Testis (tissue), 3 donors: ENCODE measurements around the gene MED26. TPM values are rescaled to one million over a fixed set of nuclear protein-coding genes. Genes with fewer than 3 reads are reported as not detected.

ENCODE experiments used
- DNase-seq: peaks from one replicate; pipeline ENCODE4 v3.0.0-alpha.2; 2019
- H3K27ac ChIP-seq, 2 donors: fragments of 200-600 bp; sonication (generic); one replicate each; pipeline ENCODE4 v1.5.1; 2019
- H3K27me3 ChIP-seq: fragments of 200-600 bp; sonication (generic); one replicate; pipeline ENCODE4 v1.5.1; 2019
- H3K36me3 ChIP-seq: fragments of 200-600 bp; sonication (generic); one replicate; pipeline ENCODE4 v1.5.1; 2017; ENCODE audit warnings: low read depth; ENCODE audit errors: missing control alignments
- H3K4me1 ChIP-seq: fragments of 200-600 bp; sonication (generic); one replicate; pipeline ENCODE4 v1.5.1; 2019
- H3K4me3 ChIP-seq, 2 donors: fragments of 200-600 bp; sonication (generic); one replicate each; pipeline ENCODE4 v1.5.1; 2017 to 2019
- H3K9me3 ChIP-seq: fragments of 200-600 bp; sonication (generic); one replicate; pipeline ENCODE4 v1.5.1; 2017
- POLR2A ChIP-seq: fragments of 450-650 bp; IDR thresholded peaks from one replicate; pipeline ENCODE4 v1.6.1; 2017; ENCODE audit warnings: antibody characterized with exemption, mild to moderate bottlenecking, moderate library complexity
- WGBS, 2 donors: methylation state at CpG; one replicate each; pipeline ENCODE4 v1.1.5; 2018; 5-methylcytosine and 5-hydroxymethylcytosine counted together
- intact Hi-C: fragments of 100-400 bp; cut with DNase I; formaldehyde crosslinking; loops from one replicate; pipeline ENCODE4 v1.15.1; 2023; ENCODE audit warnings: low total_unique reads
- polyA plus RNA-seq: library from polyadenylated mRNA; stranded (reverse); fragments of 350-450 nt; fragmentation: Illumina TruSeq; extraction: RNeasy Lipid Tissue Mini Kit (QIAGEN cat#74804); gene quantifications from one replicate; pipeline ENCODE4 v1.2.3, GENCODE V29; 2014; ENCODE audit warnings: low read depth, low replicate concordance; ENCODE audit not compliant: insufficient read depth
- total RNA-seq, 2 donors: library from RNA; depleted of rRNA; stranded (reverse); fragments of >200 nt; gene quantifications; one replicate each; pipeline ENCODE4 v1.2.3, GENCODE V29; 2016
- TF ChIP-seq, protein P1 (sequence below), 3 experiments: fragments of 450-650 bp in 2 of 3; fragments of 200-600 bp in 1 of 3; sonication (generic) in 1 of 3; IDR thresholded peaks; one replicate each; pipeline ENCODE4 v1.5.1; 2016 to 2019; ENCODE audit warnings: antibody characterized with exemption in 3 of 3, mild to moderate bottlenecking in 2 of 3, moderate library complexity in 1 of 3

The MED26 gene
- total and polyA plus RNA-seq, 3 donors from 2014 or later, result 66.1 to 80.8 (median 66.5) TPM

GRCh38 chr19:16599655-16600346, 28.2 kb downstream of the MED26 start:
- intact Hi-C loops, result no loop called here
- Histone ChIP-seq H3K4me1 (peaks cover 66% of the 10 kb centered on the region), H3K9me3 (no peaks in the 10 kb centered on the region), H3K4me3 (no peak overlapping the region), H3K27ac (no peak overlapping the region), H3K27me3 (no peaks in the 10 kb centered on the region), H3K36me3 (no peaks in the 10 kb centered on the region)
- WGBS, 2 donors, result 76 to 90% methylated on average over 2 to 6 of the region's 6 CpGs
- no peak for TF ChIP-seq POLR2A
- TF ChIP-seq, protein P1, sequence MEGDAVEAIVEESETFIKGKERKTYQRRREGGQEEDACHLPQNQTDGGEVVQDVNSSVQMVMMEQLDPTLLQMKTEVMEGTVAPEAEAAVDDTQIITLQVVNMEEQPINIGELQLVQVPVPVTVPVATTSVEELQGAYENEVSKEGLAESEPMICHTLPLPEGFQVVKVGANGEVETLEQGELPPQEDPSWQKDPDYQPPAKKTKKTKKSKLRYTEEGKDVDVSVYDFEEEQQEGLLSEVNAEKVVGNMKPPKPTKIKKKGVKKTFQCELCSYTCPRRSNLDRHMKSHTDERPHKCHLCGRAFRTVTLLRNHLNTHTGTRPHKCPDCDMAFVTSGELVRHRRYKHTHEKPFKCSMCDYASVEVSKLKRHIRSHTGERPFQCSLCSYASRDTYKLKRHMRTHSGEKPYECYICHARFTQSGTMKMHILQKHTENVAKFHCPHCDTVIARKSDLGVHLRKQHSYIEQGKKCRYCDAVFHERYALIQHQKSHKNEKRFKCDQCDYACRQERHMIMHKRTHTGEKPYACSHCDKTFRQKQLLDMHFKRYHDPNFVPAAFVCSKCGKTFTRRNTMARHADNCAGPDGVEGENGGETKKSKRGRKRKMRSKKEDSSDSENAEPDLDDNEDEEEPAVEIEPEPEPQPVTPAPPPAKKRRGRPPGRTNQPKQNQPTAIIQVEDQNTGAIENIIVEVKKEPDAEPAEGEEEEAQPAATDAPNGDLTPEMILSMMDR (IDR thresholded peaks at IDR 0.05), result no peak
- no peak for DNase-seq

DNA sequence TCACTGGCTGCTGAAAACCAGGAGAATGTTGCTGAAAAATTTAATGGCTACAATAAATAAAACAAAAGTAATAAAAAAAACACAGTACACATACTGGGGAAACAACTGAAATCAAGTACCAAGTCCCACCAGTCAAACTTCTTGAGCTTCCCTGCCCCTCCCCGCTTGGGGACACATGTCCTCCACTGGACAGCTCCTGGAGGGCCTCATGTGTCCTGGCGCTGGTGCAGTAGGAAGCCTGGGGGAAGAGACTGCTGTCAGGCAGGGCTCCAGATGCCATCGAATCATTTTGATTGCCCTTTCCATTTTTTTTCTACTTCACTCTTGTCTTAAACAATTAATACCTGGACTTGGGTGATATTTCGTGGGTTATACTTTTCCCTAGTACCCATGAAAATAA, 29.2 kb downstream of the MED26 start:
- Histone ChIP-seq H3K9me3 (no peaks in the 10 kb centered on the region), H3K27me3 (no peaks in the 10 kb centered on the region), H3K4me1 (peaks cover 68% of the 10 kb centered on the region), H3K27ac (peak overlapping the region in 1 of 2 donors; percentile 36), H3K4me3 (no peak overlapping the region), H3K36me3 (no peaks in the 10 kb centered on the region)
- no peak for DNase-seq
- TF ChIP-seq POLR2A, result no peak
- TF ChIP-seq, protein P1 (IDR thresholded peaks at IDR 0.05), result no peak
- WGBS, 2 donors, result 57 to 68% methylated on average over 4 of the region's 4 CpGs
- intact Hi-C loops, result no loop called here

DNA sequence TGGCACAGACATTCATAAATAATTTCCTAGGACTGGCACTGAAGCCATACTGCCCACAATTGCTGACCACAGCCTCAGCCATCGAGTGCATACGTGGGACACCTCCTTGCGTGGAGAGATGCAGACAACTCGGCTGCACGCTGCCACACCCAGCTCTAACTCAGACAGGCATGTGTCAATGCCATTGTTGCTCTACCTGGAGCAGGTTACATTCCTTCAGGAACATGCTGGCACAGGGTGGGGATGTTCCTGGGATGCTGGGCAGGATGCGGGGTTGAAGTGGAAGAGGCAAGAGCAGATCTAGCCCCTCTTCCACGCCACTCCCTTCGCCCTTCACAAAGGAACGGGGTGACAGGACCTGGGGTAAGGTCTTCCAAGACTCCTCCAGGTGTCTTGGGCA, 31.6 kb downstream of the MED26 start:
- Histone ChIP-seq H3K4me3 (no peak overlapping the region), H3K36me3 (no peaks in the 10 kb centered on the region), H3K27me3 (no peaks in the 10 kb centered on the region), H3K27ac (no peak overlapping the region), H3K4me1 (peaks cover 48% of the 10 kb centered on the region), H3K9me3 (no peaks in the 10 kb centered on the region)
- no peak for TF ChIP-seq POLR2A
- TF ChIP-seq, protein P1 (IDR thresholded peaks at IDR 0.05), result no peak
- intact Hi-C loops, result no loop called here
- no peak for DNase-seq
- WGBS, 2 donors, result 93 to 94% methylated on average over 7 to 9 of the region's 9 CpGs

DNA sequence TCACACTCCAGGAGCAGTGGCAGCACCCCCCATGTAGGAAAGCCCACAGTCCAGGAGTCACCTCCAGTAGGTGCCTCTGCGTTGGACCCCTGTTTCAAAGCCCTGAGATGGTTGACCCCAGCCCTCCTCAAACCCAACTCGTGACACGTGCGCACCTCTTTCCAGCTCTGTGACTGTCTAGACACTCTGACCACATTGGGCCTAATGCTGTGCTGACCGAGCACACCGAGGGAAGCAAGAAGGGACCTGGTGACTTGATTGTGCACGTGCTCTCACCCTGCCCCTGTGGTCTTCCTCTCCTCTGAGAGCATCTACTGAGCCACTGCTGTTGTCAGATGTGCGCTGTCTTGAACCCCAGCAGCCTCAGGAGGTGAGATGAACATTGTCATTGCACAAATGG, 32.9 kb downstream of the MED26 start:
- Histone ChIP-seq H3K27ac (no peak overlapping the region), H3K9me3 (no peaks in the 10 kb centered on the region), H3K27me3 (no peaks in the 10 kb centered on the region), H3K36me3 (no peaks in the 10 kb centered on the region), H3K4me3 (no peak overlapping the region), H3K4me1 (peaks cover 41% of the 10 kb centered on the region)
- no peak for DNase-seq
- 80 to 88% methylated on average over 2 to 8 of the region's 8 CpGs for WGBS, 2 donors
- no peak for TF ChIP-seq POLR2A
- TF ChIP-seq, protein P1 (IDR thresholded peaks at IDR 0.05), result no peak
- intact Hi-C loops, result no loop called here

- Histone ChIP-seq H3K9me3 (no peaks in the 10 kb centered on the region), H3K27me3 (no peaks in the 10 kb centered on the region), H3K27ac (no peak overlapping the region), H3K36me3 (no peaks in the 10 kb centered on the region), H3K4me1 (peaks cover 41% of the 10 kb centered on the region), H3K4me3 (no peak overlapping the region)
- TF ChIP-seq, protein P1 (IDR thresholded peaks at IDR 0.05), result no peak
- no peak for TF ChIP-seq POLR2A
- 79 to 86% methylated on average over 4 to 5 of the region's 5 CpGs for WGBS, 2 donors
- no peak for DNase-seq
- intact Hi-C loops, result no loop called here
These were observed 33.3 kb downstream of the MED26 start for GRCh38 chr19:16594681-16595091.
